Caco-2 (cell line): ENCODE data around the gene CEP170B. TPM values are rescaled to one million over a fixed set of nuclear protein-coding genes. Genes with fewer than 3 reads are reported as not detected.

Source experiments
- BruUV-seq: library from RNA; stranded (reverse); fragments of 400-500 nt; replicated peaks from 2 replicates; lab custom pipeline; 2021; lab: Mats Ljungman, UMichigan
- CTCF ChIA-PET: fragments of 300-600 bp; sonication (Branson Sonifier 250); formaldehyde crosslinking; loops from one replicate; lab custom pipeline; 2022; ENCODE audit warnings: antibody characterized with exemption; lab: Charles Lee
- POLR2A ChIA-PET: fragments of 300-600 bp; sonication (Branson Sonifier 250); formaldehyde crosslinking; loops from one replicate; lab custom pipeline; 2022; ENCODE audit warnings: antibody characterized with exemption; lab: Charles Lee
- DNase-seq, 2 experiments: peaks; one replicate each; pipeline versions ENCODE4 v3.0.0 to v3.0.0-alpha.2; 2020 to 2022
- H3K27me3 ChIP-seq: replicated peaks from 2 replicates; pipeline ENCODE4 v1.6.0; 2011; ENCODE audit warnings: low read length; ENCODE audit not compliant: control insufficient read depth, insufficient read depth
- H3K36me3 ChIP-seq: 2 replicates; pipeline ENCODE4 v1.5.1; 2011; ENCODE audit warnings: low read length; ENCODE audit not compliant: control insufficient read depth, insufficient read depth
- H3K4me1 ChIP-seq: fragments of 250-450 bp; sonication (Bioruptor Pico); 2 replicates; pipeline ENCODE4 v1.5.1; 2020; ENCODE audit warnings: mild to moderate bottlenecking
- H3K4me3 ChIP-seq: 2 replicates; pipeline ENCODE4 v1.5.1; 2011; ENCODE audit warnings: low read depth, mild to moderate bottlenecking, control low read depth, low read length
- H3K9me3 ChIP-seq: fragments of 250-450 bp; sonication (Bioruptor Pico); 2 replicates; pipeline ENCODE4 v1.5.1; 2020; ENCODE audit warnings: mild to moderate bottlenecking, moderate library complexity
- H3K27ac Mint-ChIP-seq: one replicate; pipeline ENCODE4 v1.8.0; 2022; ENCODE audit warnings: mixed read lengths; ENCODE audit not compliant: unreplicated experiment
- H3K27me3 Mint-ChIP-seq: one replicate; pipeline ENCODE4 v1.8.0; 2022; ENCODE audit warnings: mixed read lengths; ENCODE audit not compliant: insufficient read depth, unreplicated experiment
- H3K36me3 Mint-ChIP-seq: one replicate; pipeline ENCODE4 v1.8.0; 2022; ENCODE audit warnings: mild to moderate bottlenecking, mixed read lengths; ENCODE audit not compliant: insufficient read depth, unreplicated experiment
- H3K4me1 Mint-ChIP-seq: one replicate; pipeline ENCODE4 v1.8.0; 2022; ENCODE audit warnings: low read depth, mixed read lengths; ENCODE audit not compliant: unreplicated experiment
- H3K4me3 Mint-ChIP-seq: one replicate; pipeline ENCODE4 v1.8.0; 2022; ENCODE audit warnings: mild to moderate bottlenecking, moderate library complexity, mixed read lengths; ENCODE audit not compliant: unreplicated experiment
- H3K9me3 Mint-ChIP-seq: one replicate; pipeline ENCODE4 v1.8.0; 2022; ENCODE audit warnings: mixed read lengths; ENCODE audit not compliant: unreplicated experiment
- intact Hi-C: fragments of 100-400 bp; cut with micrococcal nuclease; formaldehyde crosslinking; loops from one replicate; pipeline ENCODE4 v1.10.0; 2022; ENCODE audit not compliant: unreplicated experiment
- total RNA-seq: library from RNA; stranded (reverse); gene quantifications from 2 replicates; pipeline ENCODE4 v1.2.3, GENCODE V29; 2022
- TF ChIP-seq, protein P1 (sequence below), 2 experiments: fragments of 200-600 bp in 1 of 2; IDR thresholded peaks; 1 replicate in 1 of 2; 2 replicates in 1 of 2; pipeline versions ENCODE4 v1.5.1 to v1.8.0; 2011 to 2022; ENCODE audit warnings: antibody characterized with exemption in 1 of 2, control low read depth in 1 of 2, inconsistent platforms in 1 of 2, low read depth in 1 of 2, low read length in 1 of 2, mild to moderate bottlenecking in 1 of 2, moderate library complexity in 1 of 2; ENCODE audit not compliant: insufficient read depth in 1 of 2, severe bottlenecking in 1 of 2, unreplicated experiment in 1 of 2

The CEP170B gene
- total RNA-seq, 1 experiment from 2014 or later = 31.6 TPM

DNA sequence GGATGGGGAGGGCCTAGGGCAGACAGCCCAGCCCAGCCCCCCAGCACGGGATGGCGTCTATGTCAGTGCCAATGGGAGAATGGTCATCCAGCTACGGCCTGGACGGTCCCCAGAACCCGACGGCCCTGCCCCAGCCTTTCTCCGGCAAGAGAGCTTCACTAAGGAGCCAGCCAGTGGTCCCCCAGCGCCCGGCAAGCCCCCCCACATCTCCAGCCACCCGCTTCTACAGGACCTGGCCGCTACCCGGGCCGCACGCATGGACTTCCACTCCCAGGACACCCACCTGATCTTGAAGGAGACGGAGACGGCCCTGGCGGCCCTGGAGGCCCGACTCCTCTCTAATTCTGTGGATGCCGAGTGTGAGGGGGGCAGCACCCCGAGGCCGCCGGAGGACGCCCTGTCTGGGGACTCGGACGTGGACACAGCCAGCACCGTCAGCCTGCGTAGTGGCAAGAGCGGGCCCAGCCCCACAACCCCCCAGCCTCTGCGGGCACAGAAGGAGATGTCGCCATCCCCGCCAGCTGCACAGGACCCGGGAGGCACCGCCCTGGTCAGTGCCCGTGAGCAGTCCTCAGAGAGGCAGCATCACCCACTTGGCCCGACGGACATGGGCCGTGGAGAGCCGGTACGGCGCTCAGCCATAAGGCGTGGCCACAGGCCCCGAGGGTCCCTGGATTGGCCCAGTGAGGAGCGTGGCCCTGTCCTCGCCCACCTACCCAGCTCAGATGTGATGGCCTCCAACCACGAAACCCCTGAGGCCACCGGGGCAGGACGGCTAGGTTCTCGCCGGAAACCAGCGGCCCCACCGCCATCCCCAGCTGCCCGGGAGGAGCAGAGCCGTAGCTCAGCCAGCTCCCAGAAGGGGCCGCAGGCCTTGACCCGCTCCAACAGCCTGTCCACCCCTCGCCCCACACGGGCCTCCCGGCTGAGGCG lies 21.9 kb downstream of the CEP170B start:
- BruUV-seq = TSS peak; percentile 22
- CTCF ChIA-PET = interaction anchor here (1.5 kb wide), 1 partner anchor 60 kb away, joined by 4 read pairs; no protein-coding TSS in a partner anchor
- Histone ChIP-seq H3K27me3 (no peaks in the 10 kb centered on the region), H3K4me1 (peaks cover 4% of the 10 kb centered on the region; the same call in 1 of the 2 replicates), H3K4me3 (no peak overlapping the region), H3K36me3 (no peaks in the 10 kb centered on the region), H3K9me3 (no peaks in the 10 kb centered on the region)
- intact Hi-C loops = no loop called here
- Mint-ChIP-seq H3K4me1 (no peaks in the 10 kb centered on the region), H3K4me3 (no peak overlapping the region), H3K36me3 (peaks cover 27% of the 10 kb centered on the region), H3K9me3 (no peaks in the 10 kb centered on the region), H3K27me3 (no peaks in the 10 kb centered on the region), H3K27ac (no peak overlapping the region)
- peak; percentile 0 to 34 for DNase-seq
- POLR2A ChIA-PET = no interaction called here
- TF ChIP-seq, protein P1, sequence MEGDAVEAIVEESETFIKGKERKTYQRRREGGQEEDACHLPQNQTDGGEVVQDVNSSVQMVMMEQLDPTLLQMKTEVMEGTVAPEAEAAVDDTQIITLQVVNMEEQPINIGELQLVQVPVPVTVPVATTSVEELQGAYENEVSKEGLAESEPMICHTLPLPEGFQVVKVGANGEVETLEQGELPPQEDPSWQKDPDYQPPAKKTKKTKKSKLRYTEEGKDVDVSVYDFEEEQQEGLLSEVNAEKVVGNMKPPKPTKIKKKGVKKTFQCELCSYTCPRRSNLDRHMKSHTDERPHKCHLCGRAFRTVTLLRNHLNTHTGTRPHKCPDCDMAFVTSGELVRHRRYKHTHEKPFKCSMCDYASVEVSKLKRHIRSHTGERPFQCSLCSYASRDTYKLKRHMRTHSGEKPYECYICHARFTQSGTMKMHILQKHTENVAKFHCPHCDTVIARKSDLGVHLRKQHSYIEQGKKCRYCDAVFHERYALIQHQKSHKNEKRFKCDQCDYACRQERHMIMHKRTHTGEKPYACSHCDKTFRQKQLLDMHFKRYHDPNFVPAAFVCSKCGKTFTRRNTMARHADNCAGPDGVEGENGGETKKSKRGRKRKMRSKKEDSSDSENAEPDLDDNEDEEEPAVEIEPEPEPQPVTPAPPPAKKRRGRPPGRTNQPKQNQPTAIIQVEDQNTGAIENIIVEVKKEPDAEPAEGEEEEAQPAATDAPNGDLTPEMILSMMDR (IDR thresholded peaks at IDR 0.05; ENCODE audit: insufficient read depth in 1 of 2, low read depth in 1 of 2, low read length in 1 of 2, severe bottlenecking in 1 of 2, unreplicated experiment in 1 of 2) = no peak

DNA sequence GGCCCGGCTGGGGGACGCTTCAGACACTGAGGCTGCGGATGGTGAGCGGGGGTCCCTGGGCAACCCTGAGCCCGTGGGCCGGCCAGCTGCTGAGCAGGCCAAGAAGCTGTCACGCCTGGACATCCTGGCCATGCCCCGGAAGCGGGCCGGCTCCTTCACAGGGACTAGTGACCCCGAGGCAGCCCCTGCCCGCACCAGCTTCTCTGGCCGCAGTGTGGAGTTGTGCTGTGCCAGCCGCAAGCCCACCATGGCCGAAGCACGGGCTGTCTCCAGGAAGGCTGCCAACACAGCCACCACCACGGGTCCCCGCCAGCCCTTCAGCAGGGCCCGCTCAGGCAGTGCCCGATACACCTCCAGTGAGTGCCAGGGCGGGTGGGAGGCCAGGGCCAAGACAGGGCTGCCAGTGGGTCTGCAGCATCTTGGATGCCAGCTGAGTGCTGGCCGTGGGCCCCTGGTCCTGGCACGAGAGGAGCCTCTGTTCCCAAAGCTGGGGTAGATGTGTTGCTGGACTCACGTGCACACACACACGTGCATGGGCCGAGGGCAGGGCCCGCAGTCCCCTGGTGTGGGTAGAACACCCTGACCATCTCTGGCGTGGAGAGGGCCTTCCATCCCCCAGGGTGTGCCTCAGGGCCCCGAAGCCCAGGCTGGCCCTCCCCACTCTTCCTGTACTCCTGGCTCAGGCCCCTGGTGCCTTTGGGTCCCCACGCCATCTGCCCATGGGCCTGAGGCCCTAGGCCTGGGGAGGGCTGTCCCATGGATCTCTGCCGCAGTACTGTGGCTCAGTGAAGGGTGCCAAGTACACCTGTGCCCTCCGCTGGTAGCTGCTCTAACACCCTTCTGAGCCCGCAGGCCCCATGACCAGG lies 22.8 kb downstream of the CEP170B start:
- CTCF ChIA-PET = interaction anchor here (1.5 kb wide), 1 partner anchor 61 kb away, joined by 4 read pairs; no protein-coding TSS in a partner anchor

More for the DNA sequence above, 22.8 kb downstream of the CEP170B start:
- Mint-ChIP-seq H3K36me3 (peaks cover 22% of the 10 kb centered on the region), H3K9me3 (no peaks in the 10 kb centered on the region), H3K4me1 (no peaks in the 10 kb centered on the region), H3K27me3 (no peaks in the 10 kb centered on the region), H3K27ac (no peak overlapping the region), H3K4me3 (no peak overlapping the region)
- Histone ChIP-seq H3K9me3 (no peaks in the 10 kb centered on the region), H3K36me3 (no peaks in the 10 kb centered on the region), H3K27me3 (no peaks in the 10 kb centered on the region), H3K4me1 (no peaks in the 10 kb centered on the region), H3K4me3 (no peak overlapping the region)
- no TSS peak for BruUV-seq
- intact Hi-C loops = no loop called here
- POLR2A ChIA-PET = no interaction called here
- DNase-seq = peak; percentile 0 to 29
- TF ChIP-seq, protein P1 (IDR thresholded peaks at IDR 0.05; ENCODE audit: insufficient read depth in 1 of 2, low read depth in 1 of 2, low read length in 1 of 2, severe bottlenecking in 1 of 2, unreplicated experiment in 1 of 2) = no peak
